OCI-LY7 (cell line): ENCODE data around the gene ASIC3. TPM values are rescaled to one million over a fixed set of nuclear protein-coding genes. Genes with fewer than 3 reads are reported as not detected.
A peak's percentile ranks its signal among the peaks of the same experiment; 100 is the strongest.

Experiments used
- BruUV-seq: library from RNA; stranded (reverse); fragments of 400-500 nt; replicated peaks from 2 replicates; lab custom pipeline; 2021; lab: Mats Ljungman, UMichigan
- CTCF ChIA-PET: fragments of 300-600 bp; sonication (Branson Sonifier 250); formaldehyde crosslinking; loops from one replicate; lab custom pipeline; 2022; ENCODE audit warnings: antibody characterized with exemption; ENCODE audit not compliant: unreplicated experiment; lab: Charles Lee
- POLR2A ChIA-PET: fragments of 300-600 bp; sonication (Branson Sonifier 250); formaldehyde crosslinking; loops from one replicate; lab custom pipeline; 2022; ENCODE audit warnings: antibody characterized with exemption; lab: Charles Lee
- DNase-seq: peaks from one replicate; pipeline ENCODE4 v3.0.0-alpha.2; 2015; ENCODE audit warnings: low spot score
- H2AFZ ChIP-seq: fragments of 200-600 bp; sonication (generic), shearing (Covaris generic); 2 replicates; pipeline ENCODE4 v1.6.1; 2014; ENCODE audit warnings: mild to moderate bottlenecking, antibody characterized with exemption, low read length, moderate library complexity
- H3K27ac ChIP-seq: fragments of 200-600 bp; sonication (generic); 2 replicates; pipeline ENCODE4 v1.5.1; 2014; ENCODE audit warnings: mixed run types, low read depth, mild to moderate bottlenecking, moderate library complexity, low read length, inconsistent platforms; ENCODE audit not compliant: poor library complexity, severe bottlenecking
- H3K36me3 ChIP-seq: fragments of 200-600 bp; sonication (generic); 2 replicates; pipeline ENCODE4 v1.6.1; 2014; ENCODE audit warnings: mild to moderate bottlenecking, antibody characterized with exemption, low read length, moderate library complexity, mixed read lengths; ENCODE audit not compliant: insufficient read depth
- H3K4me1 ChIP-seq: fragments of 200-600 bp; sonication (generic); 2 replicates; pipeline ENCODE4 v1.5.1; 2014; ENCODE audit warnings: mild to moderate bottlenecking, low read length; ENCODE audit not compliant: insufficient read depth, poor library complexity, severe bottlenecking
- H3K4me2 ChIP-seq: fragments of 200-600 bp; sonication (generic); 2 replicates; pipeline ENCODE4 v1.6.1; 2014; ENCODE audit warnings: mild to moderate bottlenecking, low read length
- H3K4me3 ChIP-seq: fragments of 200-600 bp; sonication (generic); 2 replicates; pipeline ENCODE4 v1.5.1; 2014; ENCODE audit warnings: mild to moderate bottlenecking, low read depth, low read length; ENCODE audit not compliant: poor library complexity, severe bottlenecking
- H3K79me2 ChIP-seq: fragments of 200-600 bp; sonication (generic); 2 replicates; pipeline ENCODE4 v1.6.1; 2016; ENCODE audit warnings: low read depth, mild to moderate bottlenecking, low read length, moderate library complexity, mixed read lengths; ENCODE audit not compliant: insufficient read depth
- H3K9me2 ChIP-seq: fragments of 200-600 bp; sonication (generic); 2 replicates; pipeline ENCODE4 v1.6.1; 2016; ENCODE audit warnings: mild to moderate bottlenecking, low read length, mixed read lengths; ENCODE audit not compliant: insufficient read depth
- H3K9me3 ChIP-seq: fragments of 200-600 bp; sonication (generic); 2 replicates; pipeline ENCODE4 v1.6.1; 2014; ENCODE audit warnings: mild to moderate bottlenecking, mixed run types, low read length, mixed read lengths
- H4K20me1 ChIP-seq: fragments of 200-600 bp; sonication (generic); 2 replicates; pipeline ENCODE4 v1.6.1; 2014; ENCODE audit warnings: mild to moderate bottlenecking, antibody characterized with exemption, low read length, moderate library complexity, mixed read lengths; ENCODE audit not compliant: insufficient read depth
- EZH2phosphoT487 ChIP-seq: fragments of 200-600 bp; sonication (generic); IDR thresholded peaks from 2 replicates; pipeline ENCODE4 v1.6.1; 2018; ENCODE audit warnings: low read depth, borderline replicate concordance, mild to moderate bottlenecking, mixed run types, antibody characterized with exemption, low read length, moderate library complexity, mixed read lengths
- intact Hi-C: fragments of 100-400 bp; cut with micrococcal nuclease; formaldehyde crosslinking; loops from one replicate; pipeline ENCODE4 v1.10.0; 2022; ENCODE audit not compliant: unreplicated experiment
- total RNA-seq, 2 experiments: library from RNA; depleted of rRNA in 1 of 2; stranded (reverse); fragments of >200 nt in 1 of 2; shearing (Covaris generic) in 1 of 2; gene quantifications; 2 replicates each; pipeline ENCODE4 v1.2.3, GENCODE V29; 2014 to 2022
- TF ChIP-seq, protein P1 (sequence below): fragments of 200-600 bp; sonication (generic); conservative IDR thresholded peaks from 2 replicates; pipeline ENCODE4 v1.5.1; 2014; ENCODE audit warnings: mild to moderate bottlenecking, antibody characterized with exemption, low read length, moderate library complexity, mixed read lengths

ASIC3 gene
- total RNA-seq, 2 experiments from 2014 or later: 3.3 to 14.8 TPM

DNA sequence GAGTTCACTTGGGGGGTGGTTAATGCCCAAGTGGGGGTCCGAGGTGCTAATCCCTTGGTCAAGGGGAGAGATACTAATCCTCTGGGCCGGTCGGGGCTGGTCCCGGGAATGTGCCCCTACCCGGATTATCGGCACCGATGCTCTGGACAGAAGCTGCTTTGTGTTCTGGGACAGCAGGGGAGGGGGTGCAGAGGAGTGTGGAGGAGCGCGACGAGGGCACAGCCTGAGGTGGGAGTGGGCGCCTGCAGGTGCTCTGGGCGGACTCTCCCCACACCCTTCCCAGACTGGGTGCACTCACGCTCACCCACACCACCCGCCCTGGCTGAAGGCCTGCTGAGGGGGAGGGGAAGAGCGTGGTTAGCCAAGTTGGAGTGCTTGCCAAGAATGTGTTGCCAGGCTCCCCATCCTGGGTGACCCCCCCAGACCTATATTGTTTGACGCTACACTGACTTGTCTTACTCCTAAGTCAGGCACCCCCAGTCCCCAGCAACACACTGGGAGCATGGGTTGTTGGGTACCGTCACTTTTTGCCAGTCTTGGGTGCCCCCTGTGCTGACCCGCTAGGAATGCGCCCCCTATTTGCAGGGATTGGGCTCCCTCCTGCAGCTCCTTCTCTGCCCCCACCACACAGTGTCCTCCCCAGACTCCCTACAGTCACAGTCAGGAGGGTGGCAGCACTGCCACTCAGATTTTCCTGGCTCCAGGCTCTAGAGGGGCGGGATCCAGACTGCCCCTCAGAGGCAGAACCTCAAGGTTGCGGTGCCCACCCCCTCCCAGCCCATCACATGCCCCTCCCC lies 12.3 kb downstream of the ASIC3 start:
- TF ChIP-seq, protein P1, sequence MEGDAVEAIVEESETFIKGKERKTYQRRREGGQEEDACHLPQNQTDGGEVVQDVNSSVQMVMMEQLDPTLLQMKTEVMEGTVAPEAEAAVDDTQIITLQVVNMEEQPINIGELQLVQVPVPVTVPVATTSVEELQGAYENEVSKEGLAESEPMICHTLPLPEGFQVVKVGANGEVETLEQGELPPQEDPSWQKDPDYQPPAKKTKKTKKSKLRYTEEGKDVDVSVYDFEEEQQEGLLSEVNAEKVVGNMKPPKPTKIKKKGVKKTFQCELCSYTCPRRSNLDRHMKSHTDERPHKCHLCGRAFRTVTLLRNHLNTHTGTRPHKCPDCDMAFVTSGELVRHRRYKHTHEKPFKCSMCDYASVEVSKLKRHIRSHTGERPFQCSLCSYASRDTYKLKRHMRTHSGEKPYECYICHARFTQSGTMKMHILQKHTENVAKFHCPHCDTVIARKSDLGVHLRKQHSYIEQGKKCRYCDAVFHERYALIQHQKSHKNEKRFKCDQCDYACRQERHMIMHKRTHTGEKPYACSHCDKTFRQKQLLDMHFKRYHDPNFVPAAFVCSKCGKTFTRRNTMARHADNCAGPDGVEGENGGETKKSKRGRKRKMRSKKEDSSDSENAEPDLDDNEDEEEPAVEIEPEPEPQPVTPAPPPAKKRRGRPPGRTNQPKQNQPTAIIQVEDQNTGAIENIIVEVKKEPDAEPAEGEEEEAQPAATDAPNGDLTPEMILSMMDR: peak; percentile 68
- TF ChIP-seq EZH2phosphoT487: no peak
- ChIA-PET CTCF (interaction anchor here (0.6 kb wide), 2 partner anchors 28 to 52 kb away, joined by 3 to 5 read pairs; no protein-coding TSS in a partner anchor), POLR2A (interaction anchor here (0.9 kb wide), 2 partner anchors 24 to 32 kb away, joined by 3 read pairs; partner anchors contain the start of gene ABCB8)
- H3K9me3 ChIP-seq: no peaks in the 10 kb centered on the region
- peak overlapping the region; percentile 98 for H3K4me2 ChIP-seq
- no peaks in the 10 kb centered on the region for H3K9me2 ChIP-seq
- peaks cover 33% of the 10 kb centered on the region for H3K4me1 ChIP-seq
- peaks cover 14% of the 10 kb centered on the region; the same call in 1 of the 2 replicates for H3K79me2 ChIP-seq
- no TSS peak for BruUV-seq
- intact Hi-C loops: no loop called here
- peak overlapping the region; percentile 70 for H3K27ac ChIP-seq
- DNase-seq: peak; percentile 26
- peak overlapping the region; percentile 87; the same call in 1 of the 2 replicates for H2AFZ ChIP-seq
- H3K4me3 ChIP-seq: peak overlapping the region; percentile 98
- H3K36me3 ChIP-seq: peaks cover 22% of the 10 kb centered on the region
- H4K20me1 ChIP-seq: no peaks in the 10 kb centered on the region

DNA sequence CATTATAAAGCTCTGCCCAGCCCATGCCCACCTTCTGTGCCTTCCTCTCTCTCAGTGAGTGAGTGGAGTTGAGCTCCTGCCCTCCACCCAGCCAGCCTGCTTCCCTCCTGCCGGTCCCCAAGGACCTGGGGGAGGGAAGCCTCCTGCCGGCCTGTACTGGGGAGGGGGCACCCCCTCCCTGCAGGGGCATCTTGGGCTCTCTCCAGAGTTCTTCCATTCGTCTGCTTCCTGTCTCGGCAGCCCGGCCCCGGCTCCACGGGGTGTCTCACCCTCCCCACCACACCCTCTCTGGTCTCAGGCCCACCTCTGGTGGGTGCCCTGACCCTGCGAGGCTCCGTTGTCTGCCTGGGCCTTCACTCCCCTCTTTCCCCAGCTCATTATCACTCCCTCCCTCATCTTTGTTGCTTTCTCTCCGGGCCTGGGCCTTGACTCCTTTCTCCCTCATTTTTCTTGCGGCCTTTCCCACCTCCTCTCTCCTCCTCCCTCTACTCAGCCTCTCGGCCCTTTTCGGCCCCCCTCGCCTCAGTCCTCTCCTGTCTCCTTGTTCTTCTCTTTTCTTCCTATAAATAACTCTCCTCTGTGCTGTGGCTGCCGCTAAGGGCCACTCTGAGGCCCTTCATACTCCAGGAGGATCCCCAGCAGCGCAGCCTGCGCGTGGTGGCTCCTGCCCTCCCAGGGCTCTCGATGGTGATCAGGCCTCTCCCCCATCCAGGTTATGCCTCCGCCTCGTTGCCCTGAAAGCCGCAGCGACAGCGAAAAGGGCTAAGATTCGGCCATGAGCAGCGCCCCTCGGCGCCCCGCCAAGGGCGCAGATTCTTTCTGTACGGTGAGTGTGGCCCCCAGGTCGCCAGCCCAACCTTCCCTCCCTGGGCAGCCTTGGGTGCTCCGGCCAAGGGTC lies 13.1 kb downstream of the ASIC3 start:
- peaks cover 14% of the 10 kb centered on the region; the same call in 1 of the 2 replicates for H3K79me2 ChIP-seq
- TF ChIP-seq, protein P1: no peak
- no peak for TF ChIP-seq EZH2phosphoT487
- H3K4me3 ChIP-seq: peak overlapping the region; percentile 98
- intact Hi-C loops: no loop called here
- no peak for DNase-seq
- no peaks in the 10 kb centered on the region for H3K9me2 ChIP-seq
- no peaks in the 10 kb centered on the region for H3K9me3 ChIP-seq
- BruUV-seq: no TSS peak
- peaks cover 33% of the 10 kb centered on the region for H3K4me1 ChIP-seq
- H2AFZ ChIP-seq: no peak overlapping the region
- peak overlapping the region; percentile 98 for H3K4me2 ChIP-seq
- peaks cover 23% of the 10 kb centered on the region for H3K36me3 ChIP-seq
- ChIA-PET CTCF (no interaction called here), POLR2A (interaction anchor here (0.9 kb wide), 1 partner anchor 33 kb away, joined by 3 read pairs; the partner anchor contains the start of gene ABCB8)
- no peaks in the 10 kb centered on the region for H4K20me1 ChIP-seq
- H3K27ac ChIP-seq: no peak overlapping the region
